Prostate gland (tissue), 2 donors: ENCODE results near the gene SMPD4.
"Not testable (repeated sequence)": the region's sequence is repeated elsewhere in the genome, so short reads cannot be mapped to it uniquely, and the experiment has no call there.

Experiments
- POLR2AphosphoS5 ChIP-seq: sonication (generic); formaldehyde crosslinking; IDR thresholded peaks from one replicate; pipeline ENCODE4 v1.6.1; 2017; ENCODE audit warnings: antibody characterized with exemption
- TF ChIP-seq, protein P1 (sequence below), 4 experiments: fragments of 200-600 bp in 2 of 4; fragments of 450-650 bp in 2 of 4; sonication (generic) in 2 of 4; IDR thresholded peaks; 1 replicate in 3 of 4; 2 replicates in 1 of 4; pipeline ENCODE4 v1.5.1; 2016 to 2019; ENCODE audit warnings: antibody characterized with exemption in 4 of 4, mild to moderate bottlenecking in 2 of 4, moderate library complexity in 2 of 4

DNA sequence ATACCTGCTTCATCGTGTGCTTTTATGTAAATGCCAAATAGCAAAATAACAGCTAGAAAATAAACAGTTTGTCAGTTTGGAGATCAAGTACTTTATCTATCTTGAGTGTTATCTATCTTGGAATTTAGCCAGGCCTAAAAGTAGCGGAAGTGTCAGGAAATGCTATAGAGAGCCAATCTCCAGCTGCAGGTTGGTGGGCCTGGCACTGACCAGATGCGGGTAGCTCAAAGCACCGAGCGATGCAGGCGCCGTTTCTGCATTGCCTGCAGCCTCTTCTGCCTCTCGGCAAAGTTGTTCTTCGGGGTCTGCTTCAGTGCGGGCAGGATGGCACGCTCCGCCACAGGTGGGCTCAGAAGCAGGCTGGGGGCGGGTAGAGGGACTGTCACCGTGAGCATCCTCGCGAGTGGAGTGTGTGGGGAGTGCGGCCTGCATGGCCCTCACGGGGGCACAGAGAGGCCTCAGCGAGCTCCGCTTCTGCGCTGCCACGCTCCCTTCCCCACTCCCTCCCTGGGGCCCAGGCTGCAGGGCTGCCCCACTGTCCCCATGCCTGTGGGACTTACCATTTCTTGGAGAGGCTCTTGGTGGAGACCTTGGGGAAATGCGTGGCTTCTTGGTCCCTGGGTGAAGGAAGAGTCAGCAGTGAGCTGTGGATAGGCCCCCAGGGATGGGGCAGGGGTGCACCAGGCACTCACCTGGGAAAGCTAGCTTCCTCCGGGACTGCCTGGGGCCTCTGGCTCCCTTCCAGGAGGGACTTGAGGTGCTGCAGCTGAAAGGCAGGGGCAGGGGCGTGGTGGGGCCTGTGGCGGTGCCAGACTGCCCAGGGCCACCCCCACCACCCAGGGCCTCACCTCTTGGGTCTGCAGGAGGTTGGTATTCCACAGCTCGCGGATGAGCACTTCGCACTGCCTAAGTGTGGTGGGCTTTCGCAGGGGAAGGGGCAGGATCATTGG, 41.8 kb downstream of the SMPD4 start:
- TF ChIP-seq, protein P1, sequence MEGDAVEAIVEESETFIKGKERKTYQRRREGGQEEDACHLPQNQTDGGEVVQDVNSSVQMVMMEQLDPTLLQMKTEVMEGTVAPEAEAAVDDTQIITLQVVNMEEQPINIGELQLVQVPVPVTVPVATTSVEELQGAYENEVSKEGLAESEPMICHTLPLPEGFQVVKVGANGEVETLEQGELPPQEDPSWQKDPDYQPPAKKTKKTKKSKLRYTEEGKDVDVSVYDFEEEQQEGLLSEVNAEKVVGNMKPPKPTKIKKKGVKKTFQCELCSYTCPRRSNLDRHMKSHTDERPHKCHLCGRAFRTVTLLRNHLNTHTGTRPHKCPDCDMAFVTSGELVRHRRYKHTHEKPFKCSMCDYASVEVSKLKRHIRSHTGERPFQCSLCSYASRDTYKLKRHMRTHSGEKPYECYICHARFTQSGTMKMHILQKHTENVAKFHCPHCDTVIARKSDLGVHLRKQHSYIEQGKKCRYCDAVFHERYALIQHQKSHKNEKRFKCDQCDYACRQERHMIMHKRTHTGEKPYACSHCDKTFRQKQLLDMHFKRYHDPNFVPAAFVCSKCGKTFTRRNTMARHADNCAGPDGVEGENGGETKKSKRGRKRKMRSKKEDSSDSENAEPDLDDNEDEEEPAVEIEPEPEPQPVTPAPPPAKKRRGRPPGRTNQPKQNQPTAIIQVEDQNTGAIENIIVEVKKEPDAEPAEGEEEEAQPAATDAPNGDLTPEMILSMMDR (IDR thresholded peaks at IDR 0.05), result not testable (repeated sequence)
- not testable (repeated sequence) for TF ChIP-seq POLR2AphosphoS5
